ENCODE data around the gene ACOX1.
"Not testable (repeated sequence)": the region's sequence is repeated elsewhere in the genome, so short reads cannot be mapped to it uniquely, and the experiment has no call there.

GRCh38 chr17:75969044-75969443, 9.9 kb downstream of the ACOX1 start:
- TF ChIP-seq, protein P1, sequence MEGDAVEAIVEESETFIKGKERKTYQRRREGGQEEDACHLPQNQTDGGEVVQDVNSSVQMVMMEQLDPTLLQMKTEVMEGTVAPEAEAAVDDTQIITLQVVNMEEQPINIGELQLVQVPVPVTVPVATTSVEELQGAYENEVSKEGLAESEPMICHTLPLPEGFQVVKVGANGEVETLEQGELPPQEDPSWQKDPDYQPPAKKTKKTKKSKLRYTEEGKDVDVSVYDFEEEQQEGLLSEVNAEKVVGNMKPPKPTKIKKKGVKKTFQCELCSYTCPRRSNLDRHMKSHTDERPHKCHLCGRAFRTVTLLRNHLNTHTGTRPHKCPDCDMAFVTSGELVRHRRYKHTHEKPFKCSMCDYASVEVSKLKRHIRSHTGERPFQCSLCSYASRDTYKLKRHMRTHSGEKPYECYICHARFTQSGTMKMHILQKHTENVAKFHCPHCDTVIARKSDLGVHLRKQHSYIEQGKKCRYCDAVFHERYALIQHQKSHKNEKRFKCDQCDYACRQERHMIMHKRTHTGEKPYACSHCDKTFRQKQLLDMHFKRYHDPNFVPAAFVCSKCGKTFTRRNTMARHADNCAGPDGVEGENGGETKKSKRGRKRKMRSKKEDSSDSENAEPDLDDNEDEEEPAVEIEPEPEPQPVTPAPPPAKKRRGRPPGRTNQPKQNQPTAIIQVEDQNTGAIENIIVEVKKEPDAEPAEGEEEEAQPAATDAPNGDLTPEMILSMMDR (IDR thresholded peaks at IDR 0.05; ENCODE audit: low read length), result not testable (repeated sequence)
- TF ChIP-seq EZH2 (optimal IDR thresholded peaks at IDR 0.05; ENCODE audit: low read depth, low read length); EZH2phosphoT487 (IDR thresholded peaks at IDR 0.05; ENCODE audit: low read length): not testable (repeated sequence)

Measured in MM.1S (cell line).